Activated CD4-positive, alpha-beta T cell treated with anti-CD3 and anti-CD28 coated beads, Interleukin-2, amount 10 ng/mL, durations not matched to agents 7 days and 5 days (primary cell): ENCODE data around the gene GRK5. TPM values are rescaled to one million over a fixed set of nuclear protein-coding genes. Genes with fewer than 3 reads are reported as not detected.
"Not testable (repeated sequence)": the region's sequence is repeated elsewhere in the genome, so short reads cannot be mapped to it uniquely, and the experiment has no call there.

ENCODE experiments used
- CTCF ChIA-PET: fragments of 350-600 bp; sonication (Branson Sonifier 250); formaldehyde crosslinking; loops from one replicate; lab custom pipeline; 2021; ENCODE audit warnings: antibody characterized with exemption; lab: Charles Lee
- POLR2A ChIA-PET: fragments of 350-600 bp; sonication (Branson Sonifier 250); formaldehyde crosslinking; loops from one replicate; lab custom pipeline; 2021; ENCODE audit warnings: antibody characterized with exemption; lab: Charles Lee
- DNase-seq: peaks from one replicate; pipeline ENCODE4 v3.0.0-alpha.2; 2020
- H3K27ac Mint-ChIP-seq: one replicate; pipeline ENCODE4 v1.8.0; 2021; ENCODE audit warnings: mild to moderate bottlenecking, moderate library complexity, mixed read lengths
- H3K27me3 Mint-ChIP-seq: one replicate; pipeline ENCODE4 v1.8.0; 2021; ENCODE audit warnings: mixed read lengths
- H3K36me3 Mint-ChIP-seq: one replicate; pipeline ENCODE4 v1.8.0; 2021; ENCODE audit warnings: low read depth, mixed read lengths
- H3K4me1 Mint-ChIP-seq: one replicate; pipeline ENCODE4 v1.8.0; 2021; ENCODE audit warnings: mixed read lengths
- H3K4me3 Mint-ChIP-seq: one replicate; pipeline ENCODE4 v1.8.0; 2021; ENCODE audit warnings: mild to moderate bottlenecking, moderate library complexity, mixed read lengths
- H3K9me3 Mint-ChIP-seq: one replicate; pipeline ENCODE4 v1.8.0; 2021; ENCODE audit warnings: mixed read lengths
- total RNA-seq, 2 experiments: library from RNA; stranded (reverse); gene quantifications; one replicate each; pipeline ENCODE4 v1.2.3, GENCODE V29; 2021

Gene GRK5
- total RNA-seq, 2 experiments from 2014 or later, result 26.0 to 27.5 TPM

GRCh38 chr10:119233123-119233820, 25.9 kb downstream of the GRK5 start:
- Mint-ChIP-seq H3K4me1 (peaks cover 39% of the 10 kb centered on the region), H3K27ac (peak overlapping the region; percentile 20)
- CTCF ChIA-PET, result interaction anchor here (0.6 to 2.0 kb wide), 4 partner anchors 15 to 187 kb away, joined by 3 to 4 read pairs (median 4); no protein-coding TSS in a partner anchor

GRCh38 chr10:119233821-119234220, 26.4 kb downstream of the GRK5 start:
- ChIA-PET POLR2A (no interaction called here), CTCF (interaction anchor here (0.6 to 2.0 kb wide), 6 partner anchors 15 to 186 kb away, joined by 3 to 6 read pairs (median 4); partner anchors contain the start of gene GRK5)
- Mint-ChIP-seq H3K36me3 (peaks cover 22% of the 10 kb centered on the region), H3K27ac (no peak overlapping the region), H3K4me1 (peaks cover 44% of the 10 kb centered on the region), H3K9me3 (peaks cover 18% of the 10 kb centered on the region), H3K27me3 (no peaks in the 10 kb centered on the region), H3K4me3 (no peak overlapping the region)
- DNase-seq, result no peak

More at GRCh38 chr10:119233123-119233820, 25.9 kb downstream of the GRK5 start:
- DNase-seq, result no peak
- peaks cover 22% of the 10 kb centered on the region for H3K36me3 Mint-ChIP-seq
- no peaks in the 10 kb centered on the region for H3K27me3 Mint-ChIP-seq
- peaks cover 18% of the 10 kb centered on the region for H3K9me3 Mint-ChIP-seq
- no peak overlapping the region for H3K4me3 Mint-ChIP-seq
- POLR2A ChIA-PET, result no interaction called here

- no peak for DNase-seq
- Mint-ChIP-seq H3K9me3 (peaks cover 18% of the 10 kb centered on the region), H3K27me3 (no peaks in the 10 kb centered on the region), H3K27ac (no peak overlapping the region), H3K36me3 (peaks cover 16% of the 10 kb centered on the region), H3K4me1 (peaks cover 44% of the 10 kb centered on the region), H3K4me3 (no peak overlapping the region)
- CTCF ChIA-PET, result no interaction called here
- POLR2A ChIA-PET, result no interaction called here
Observed at GRCh38 chr10:119235356-119235755, 28.0 kb downstream of the GRK5 start.

- Mint-ChIP-seq H3K4me3 (no peak overlapping the region), H3K27me3 (no peaks in the 10 kb centered on the region), H3K9me3 (peaks cover 3% of the 10 kb centered on the region), H3K4me1 (peaks cover 38% of the 10 kb centered on the region), H3K27ac (peak overlapping the region; percentile 28), H3K36me3 (peaks cover 4% of the 10 kb centered on the region)
- POLR2A ChIA-PET, result no interaction called here
- DNase-seq, result no peak
- CTCF ChIA-PET, result interaction anchor here (0.6 to 1.8 kb wide), 4 partner anchors 9 to 181 kb away, joined by 3 to 5 read pairs (median 4); no protein-coding TSS in a partner anchor
Observed at GRCh38 chr10:119237722-119238436, 30.5 kb downstream of the GRK5 start.

- ChIA-PET CTCF (interaction anchor here (1.4 to 1.8 kb wide), 2 partner anchors 9 to 16 kb away, joined by 4 to 5 read pairs; no protein-coding TSS in a partner anchor), POLR2A (no interaction called here)
- H3K4me1 Mint-ChIP-seq, result peaks cover 34% of the 10 kb centered on the region
- no peak for DNase-seq
- H3K9me3 Mint-ChIP-seq, result peaks cover 3% of the 10 kb centered on the region
- no peak overlapping the region for H3K27ac Mint-ChIP-seq
- H3K36me3 Mint-ChIP-seq, result peaks cover 4% of the 10 kb centered on the region
- H3K4me3 Mint-ChIP-seq, result no peak overlapping the region
- H3K27me3 Mint-ChIP-seq, result no peaks in the 10 kb centered on the region
Observed at GRCh38 chr10:119238577-119238976, 31.2 kb downstream of the GRK5 start.

GRCh38 chr10:119239015-119239414, 31.6 kb downstream of the GRK5 start:
- H3K36me3 Mint-ChIP-seq, H3K27me3 Mint-ChIP-seq, H3K9me3 Mint-ChIP-seq, H3K27ac Mint-ChIP-seq, H3K4me3 Mint-ChIP-seq, POLR2A ChIA-PET, DNase-seq: not testable (repeated sequence)
- CTCF ChIA-PET, result interaction anchor here (1.8 kb wide), 1 partner anchor 17 kb away, joined by 4 read pairs; no protein-coding TSS in a partner anchor
- H3K4me1 Mint-ChIP-seq, result peaks cover 36% of the 10 kb centered on the region

GRCh38 chr10:119239630-119240029, 32.3 kb downstream of the GRK5 start:
- Mint-ChIP-seq H3K4me1 (peaks cover 42% of the 10 kb centered on the region), H3K27ac (peak overlapping the region; percentile 66)
- H3K36me3 Mint-ChIP-seq, POLR2A ChIA-PET, DNase-seq, H3K4me3 Mint-ChIP-seq, H3K27me3 Mint-ChIP-seq, H3K9me3 Mint-ChIP-seq: not testable (repeated sequence)
- CTCF ChIA-PET, result interaction anchor here (1.8 kb wide), 1 partner anchor 17 kb away, joined by 4 read pairs; no protein-coding TSS in a partner anchor

GRCh38 chr10:119241066-119241465, 33.7 kb downstream of the GRK5 start:
- CTCF ChIA-PET, result interaction anchor here (0.8 to 1.8 kb wide), 5 partner anchors 9 to 61 kb away, joined by 3 to 4 read pairs (median 3); no protein-coding TSS in a partner anchor
- no peak for DNase-seq
- Mint-ChIP-seq H3K4me3 (no peak overlapping the region), H3K36me3 (peaks cover 4% of the 10 kb centered on the region), H3K4me1 (peaks cover 40% of the 10 kb centered on the region), H3K9me3 (peaks cover 3% of the 10 kb centered on the region), H3K27me3 (no peaks in the 10 kb centered on the region), H3K27ac (no peak overlapping the region)
- POLR2A ChIA-PET, result no interaction called here

- H3K9me3 Mint-ChIP-seq, result peaks cover 3% of the 10 kb centered on the region
- H3K4me1 Mint-ChIP-seq, result peaks cover 34% of the 10 kb centered on the region
- CTCF ChIA-PET, result interaction anchor here (1.1 to 1.4 kb wide), 3 partner anchors 16 to 247 kb away, joined by 3 read pairs; no protein-coding TSS in a partner anchor
- no peaks in the 10 kb centered on the region for H3K27me3 Mint-ChIP-seq
- no peak for DNase-seq
- H3K4me3 Mint-ChIP-seq, result no peak overlapping the region
- POLR2A ChIA-PET, result no interaction called here
- H3K36me3 Mint-ChIP-seq, result peaks cover 4% of the 10 kb centered on the region
- H3K27ac Mint-ChIP-seq, result no peak overlapping the region
Observed at GRCh38 chr10:119242186-119242585, 34.8 kb downstream of the GRK5 start.

- CTCF ChIA-PET, result interaction anchor here (1.1 kb wide), 1 partner anchor 246 kb away, joined by 3 read pairs; no protein-coding TSS in a partner anchor
Observed at GRCh38 chr10:119243488-119243887, 36.1 kb downstream of the GRK5 start.

GRCh38 chr10:119243967-119244366, 36.6 kb downstream of the GRK5 start:
- ChIA-PET POLR2A (interaction anchor here (0.7 kb wide), 1 partner anchor 9 kb away, joined by 4 read pairs; no protein-coding TSS in a partner anchor), CTCF (interaction anchor here (0.9 kb wide), 1 partner anchor 16 kb away, joined by 3 read pairs; no protein-coding TSS in a partner anchor)
- peaks cover 3% of the 10 kb centered on the region for H3K9me3 Mint-ChIP-seq

More at GRCh38 chr10:119243488-119243887, 36.1 kb downstream of the GRK5 start:
- Mint-ChIP-seq H3K4me3 (no peak overlapping the region), H3K36me3 (peaks cover 4% of the 10 kb centered on the region), H3K27ac (no peak overlapping the region), H3K27me3 (no peaks in the 10 kb centered on the region), H3K9me3 (peaks cover 3% of the 10 kb centered on the region), H3K4me1 (peaks cover 21% of the 10 kb centered on the region)
- no peak for DNase-seq
- POLR2A ChIA-PET, result interaction anchor here (0.7 kb wide), 1 partner anchor 73 kb away, joined by 3 read pairs; no protein-coding TSS in a partner anchor

GRCh38 chr10:119245272-119245671, 37.9 kb downstream of the GRK5 start:
- ChIA-PET POLR2A (no interaction called here), CTCF (no interaction called here)
- Mint-ChIP-seq H3K9me3 (no peaks in the 10 kb centered on the region), H3K36me3 (peaks cover 6% of the 10 kb centered on the region), H3K27ac (no peak overlapping the region), H3K27me3 (no peaks in the 10 kb centered on the region), H3K4me1 (peaks cover 19% of the 10 kb centered on the region), H3K4me3 (no peak overlapping the region)
- DNase-seq, result no peak

More at GRCh38 chr10:119243967-119244366, 36.6 kb downstream of the GRK5 start:
- Mint-ChIP-seq H3K4me1 (peaks cover 19% of the 10 kb centered on the region), H3K36me3 (peaks cover 4% of the 10 kb centered on the region), H3K27me3 (no peaks in the 10 kb centered on the region), H3K4me3 (no peak overlapping the region), H3K27ac (no peak overlapping the region)
- no peak for DNase-seq
